Mucosa of rectum (tissue), 2 donors: ENCODE results near the gene KSR1.

ENCODE experiments used
- H3K27ac ChIP-seq, 2 donors: one replicate each; pipeline ENCODE4 v1.7.0; 2013; ENCODE audit warnings: inconsistent platforms in 2 of 2, low read depth in 2 of 2, low read length in 2 of 2
- H3K27me3 ChIP-seq, 2 donors: one replicate each; pipeline ENCODE4 v1.7.0; 2013; ENCODE audit warnings: low read length in 2 of 2; ENCODE audit not compliant: control insufficient read depth in 2 of 2, insufficient read depth in 2 of 2
- H3K36me3 ChIP-seq, 2 donors: one replicate each; pipeline ENCODE4 v1.7.0; 2013; ENCODE audit warnings: low read length in 2 of 2; ENCODE audit not compliant: control insufficient read depth in 2 of 2, insufficient read depth in 2 of 2
- H3K4me1 ChIP-seq, 2 donors: one replicate each; pipeline ENCODE4 v1.7.0; 2013; ENCODE audit warnings: low read length in 2 of 2, mild to moderate bottlenecking in 1 of 2; ENCODE audit not compliant: control insufficient read depth in 2 of 2, insufficient read depth in 2 of 2
- H3K4me3 ChIP-seq, 2 donors: one replicate each; pipeline ENCODE4 v1.7.0; 2013; ENCODE audit warnings: low read length in 2 of 2
- H3K9ac ChIP-seq, 2 donors: one replicate each; pipeline ENCODE4 v1.7.0; 2013; ENCODE audit warnings: low read length in 2 of 2, low read depth in 1 of 2, mild to moderate bottlenecking in 1 of 2
- H3K9me3 ChIP-seq, 2 donors: one replicate each; pipeline ENCODE4 v1.7.0; 2013; ENCODE audit warnings: low read length in 2 of 2; ENCODE audit not compliant: control insufficient read depth in 2 of 2
- donor health status: healthy.
- donor health status: Normal muscosa, but diverticular disease.

Gene KSR1

DNA sequence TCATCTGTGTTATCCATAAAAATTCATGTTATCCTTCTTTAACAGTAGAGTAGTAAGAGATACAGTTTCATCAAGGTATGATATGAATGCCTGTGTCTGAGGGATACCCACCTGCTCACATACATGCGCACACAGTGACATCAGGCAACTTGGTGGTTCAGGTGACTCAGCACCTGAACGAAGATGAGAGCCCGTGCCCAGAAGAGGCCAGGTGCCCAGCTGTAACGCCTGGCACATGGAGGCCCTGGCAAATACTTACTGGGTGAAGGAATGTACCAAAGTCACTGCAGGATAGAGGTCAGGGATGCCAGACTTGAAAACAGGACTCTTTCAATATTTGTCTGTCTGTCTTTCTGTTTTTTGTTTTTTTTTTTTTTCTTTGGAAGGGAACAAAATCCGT lies 102.1 kb downstream of the KSR1 start:
- peaks cover 20 to 22% of the 10 kb centered on the region in 2 donors for H3K4me1 ChIP-seq
- no peaks in the 10 kb centered on the region for H3K36me3 ChIP-seq
- H3K9me3 ChIP-seq, result no peaks in the 10 kb centered on the region
- H3K9ac ChIP-seq, result no peak overlapping the region
- H3K4me3 ChIP-seq, result no peak overlapping the region
- no peak overlapping the region for H3K27ac ChIP-seq
- H3K27me3 ChIP-seq, result no peaks in the 10 kb centered on the region

DNA sequence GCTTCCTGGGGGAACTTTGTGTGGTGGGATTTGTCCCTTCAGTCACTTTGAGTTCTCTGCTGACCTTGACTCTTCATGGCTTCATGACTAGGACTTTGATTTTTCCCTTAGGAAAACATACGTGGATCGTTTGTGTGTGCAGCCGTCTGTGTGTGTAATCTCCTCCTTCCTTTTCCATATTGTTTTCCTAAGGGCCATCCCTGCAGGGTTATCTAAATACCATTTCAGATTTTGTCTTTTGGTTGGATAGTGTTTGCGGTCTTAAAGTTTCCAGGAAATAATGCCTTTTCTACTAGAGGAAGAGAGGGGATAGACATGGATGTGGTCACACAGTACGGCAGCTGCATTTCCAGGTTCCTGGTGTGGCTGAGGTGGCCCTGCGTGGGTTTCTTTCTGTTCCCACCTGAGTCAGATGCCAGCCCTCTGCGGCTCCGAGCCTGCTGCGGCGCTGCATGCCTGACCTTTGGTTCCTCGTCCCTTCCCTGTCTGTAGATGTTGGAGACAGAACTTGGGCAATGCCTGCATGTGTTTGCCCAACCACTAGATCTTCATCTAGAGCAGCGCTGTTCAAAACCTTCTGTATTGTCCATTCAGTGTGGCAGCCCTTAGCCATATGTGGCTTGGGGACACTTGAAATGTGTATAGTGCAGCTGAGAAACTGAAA lies 102.7 kb downstream of the KSR1 start:
- no peak overlapping the region for H3K4me3 ChIP-seq
- no peaks in the 10 kb centered on the region for H3K9me3 ChIP-seq
- peak overlapping the region in 1 of 2 donors; percentile 68 for H3K27ac ChIP-seq
- H3K9ac ChIP-seq, result no peak overlapping the region
- no peaks in the 10 kb centered on the region for H3K27me3 ChIP-seq
- no peaks in the 10 kb centered on the region for H3K36me3 ChIP-seq
- peaks cover 18 to 22% of the 10 kb centered on the region in 2 donors for H3K4me1 ChIP-seq

DNA sequence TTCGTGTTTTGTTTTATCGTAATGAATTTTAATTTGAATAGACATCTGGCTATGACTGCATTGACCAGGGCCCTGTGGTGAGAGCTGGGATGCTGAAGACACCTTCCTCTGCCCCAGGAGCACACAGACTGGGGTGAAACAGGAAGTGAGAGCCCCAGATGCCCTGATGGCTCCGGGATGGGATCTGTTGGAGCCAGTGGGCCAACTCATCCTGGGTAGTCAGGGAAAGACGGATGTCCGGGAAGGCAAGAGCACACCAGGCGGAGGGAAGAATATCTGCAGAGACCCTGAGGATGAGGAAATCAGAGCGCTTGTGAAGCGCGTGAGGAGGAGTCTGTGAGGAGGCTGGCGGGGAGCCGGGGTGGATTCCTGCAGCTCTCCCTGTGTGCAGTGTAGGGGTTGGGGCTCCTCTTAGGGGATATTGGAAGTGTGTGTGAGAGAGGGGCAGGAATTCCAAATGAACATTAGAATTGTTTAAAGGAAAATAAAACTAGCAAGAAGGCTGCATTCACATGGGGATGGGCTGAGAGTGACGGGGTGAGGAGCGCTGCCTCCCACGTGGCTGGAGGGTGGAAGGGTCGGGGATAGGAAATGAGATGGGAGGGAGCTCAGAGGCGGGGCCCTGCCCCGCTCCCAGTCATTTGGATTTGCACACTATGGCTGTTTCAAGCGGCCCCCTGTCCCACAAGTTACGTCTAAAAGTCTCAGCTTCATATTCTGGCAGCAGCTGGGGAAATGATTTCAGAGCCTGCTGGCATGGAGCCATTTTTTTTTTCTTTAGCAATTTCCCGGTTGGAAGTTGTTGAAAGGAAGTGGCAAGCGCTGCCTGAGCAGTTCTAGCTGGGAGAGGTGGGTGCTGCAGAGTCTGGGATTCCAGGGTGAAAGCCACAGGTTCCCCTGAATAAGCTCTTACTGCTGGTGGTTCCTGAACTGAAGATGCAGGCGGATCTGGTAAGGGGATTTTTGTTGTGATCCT lies 103.5 kb downstream of the KSR1 start:
- Histone ChIP-seq H3K4me3 (peak overlapping the region in 1 of 2 donors; percentile 40), H3K9ac (peak overlapping the region in 1 of 2 donors; percentile 28), H3K27me3 (no peaks in the 10 kb centered on the region), H3K27ac (peak overlapping the region; percentile 4 to 68), H3K9me3 (no peaks in the 10 kb centered on the region), H3K4me1 (peaks cover 16 to 22% of the 10 kb centered on the region in 2 donors), H3K36me3 (no peaks in the 10 kb centered on the region)

DNA sequence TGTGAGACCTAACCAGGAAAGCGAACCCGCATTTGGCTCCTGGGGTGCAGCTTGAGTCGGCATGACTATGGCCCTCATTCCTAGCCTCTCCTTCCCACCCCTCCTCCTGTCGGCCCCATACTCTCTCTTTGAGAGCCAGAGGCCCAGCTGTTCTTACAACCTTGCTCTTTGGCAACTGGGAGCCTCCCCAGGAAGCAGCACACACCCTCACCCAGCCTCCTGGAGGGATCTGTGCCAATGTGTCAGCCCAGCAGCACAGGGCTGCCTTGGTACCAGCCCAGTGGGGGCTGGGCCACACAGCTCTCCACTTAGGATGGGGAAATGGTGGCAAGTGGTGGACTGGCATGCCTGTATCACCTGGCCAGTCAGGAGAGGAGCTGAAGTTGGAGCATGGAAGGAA lies 104.4 kb downstream of the KSR1 start:
- peaks cover 16 to 22% of the 10 kb centered on the region in 2 donors for H3K4me1 ChIP-seq
- H3K9ac ChIP-seq, result no peak overlapping the region
- H3K4me3 ChIP-seq, result peak overlapping the region in 1 of 2 donors; percentile 40
- H3K36me3 ChIP-seq, result no peaks in the 10 kb centered on the region
- peak overlapping the region; percentile 4 to 68 for H3K27ac ChIP-seq
- no peaks in the 10 kb centered on the region for H3K9me3 ChIP-seq
- H3K27me3 ChIP-seq, result no peaks in the 10 kb centered on the region

DNA sequence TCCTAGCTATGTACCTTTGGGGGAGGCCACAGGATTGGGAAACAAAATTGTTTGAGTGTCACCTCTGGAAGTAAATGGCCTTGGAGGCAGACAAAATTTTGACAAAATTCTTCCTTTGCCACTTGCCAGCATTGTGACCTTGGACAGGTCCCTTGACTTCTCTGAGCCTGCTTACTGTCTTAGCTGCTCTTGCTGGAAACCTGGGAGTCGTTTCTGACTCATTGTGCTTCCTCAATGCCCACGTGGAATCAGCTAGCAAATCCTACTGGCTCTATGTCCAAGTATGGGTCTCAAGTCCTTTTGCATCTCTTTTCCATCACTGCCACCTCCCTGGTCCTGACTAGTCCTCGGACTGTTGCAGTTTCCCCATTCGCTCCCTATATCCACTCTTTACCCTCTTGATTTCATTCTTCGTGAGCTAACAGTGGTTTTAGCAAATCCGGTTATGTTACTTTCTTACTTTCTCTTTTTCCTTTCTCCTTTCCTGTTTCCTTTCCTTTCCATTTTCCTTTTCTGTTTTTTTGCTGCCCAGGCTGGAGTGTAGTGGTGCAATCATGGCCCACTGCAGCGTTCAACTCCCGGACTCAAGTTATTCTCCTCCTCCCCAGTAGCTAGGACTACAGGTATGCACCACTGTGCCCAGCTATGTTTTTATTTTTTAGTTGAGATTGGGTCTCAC lies 106.7 kb downstream of the KSR1 start:
- no peak overlapping the region for H3K9ac ChIP-seq
- no peaks in the 10 kb centered on the region for H3K36me3 ChIP-seq
- H3K4me3 ChIP-seq, result no peak overlapping the region
- no peaks in the 10 kb centered on the region for H3K9me3 ChIP-seq
- H3K4me1 ChIP-seq, result peaks cover 16 to 22% of the 10 kb centered on the region in 2 donors
- H3K27me3 ChIP-seq, result no peaks in the 10 kb centered on the region
- H3K27ac ChIP-seq, result no peak overlapping the region

DNA sequence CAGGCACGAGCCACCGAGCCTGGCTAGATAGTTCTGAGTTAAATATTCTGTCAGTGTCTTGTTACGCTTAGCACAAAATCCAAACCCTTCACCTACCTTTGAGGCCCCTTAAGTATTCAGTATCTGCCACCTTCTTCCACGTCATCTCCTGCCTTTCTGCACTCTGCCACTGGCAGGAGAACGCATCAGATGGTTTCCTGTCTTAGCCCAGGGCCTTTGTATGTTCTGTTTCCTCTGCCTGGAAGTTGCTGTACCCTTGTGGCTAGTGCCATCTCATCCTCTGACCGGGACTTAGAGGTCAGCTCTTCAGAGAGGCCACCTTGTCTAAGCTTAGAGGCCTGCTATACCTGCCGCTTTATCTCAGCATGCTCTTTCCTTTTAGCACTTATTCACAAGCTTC lies 107.3 kb downstream of the KSR1 start:
- no peaks in the 10 kb centered on the region for H3K36me3 ChIP-seq
- no peaks in the 10 kb centered on the region for H3K9me3 ChIP-seq
- H3K4me1 ChIP-seq, result peaks cover 16 to 22% of the 10 kb centered on the region in 2 donors
- H3K27me3 ChIP-seq, result no peaks in the 10 kb centered on the region
- H3K4me3 ChIP-seq, result no peak overlapping the region
- no peak overlapping the region for H3K9ac ChIP-seq
- no peak overlapping the region for H3K27ac ChIP-seq

DNA sequence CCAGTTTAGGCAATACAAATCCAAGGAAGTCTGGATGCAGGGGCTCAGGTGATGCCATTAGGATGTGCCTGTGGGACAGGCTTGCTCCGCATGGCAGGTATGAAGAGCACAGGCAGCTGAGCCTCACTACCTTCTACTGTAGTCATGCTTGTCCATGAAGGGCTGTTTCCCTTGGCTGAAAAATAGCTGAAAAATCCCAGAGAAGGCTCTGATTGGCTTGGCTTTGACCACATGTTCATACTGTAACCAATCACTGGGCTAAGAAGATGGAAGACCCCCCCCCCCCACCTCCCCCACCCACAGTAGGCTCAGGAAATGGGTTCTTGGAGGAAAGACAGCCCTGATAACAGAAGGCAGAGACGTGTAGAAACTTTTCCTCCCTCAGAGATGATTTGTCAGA lies 108.2 kb downstream of the KSR1 start:
- Histone ChIP-seq H3K4me3 (no peak overlapping the region), H3K27ac (no peak overlapping the region), H3K4me1 (peaks cover 19 to 20% of the 10 kb centered on the region in 2 donors), H3K9ac (no peak overlapping the region), H3K9me3 (no peaks in the 10 kb centered on the region), H3K27me3 (no peaks in the 10 kb centered on the region), H3K36me3 (no peaks in the 10 kb centered on the region)

DNA sequence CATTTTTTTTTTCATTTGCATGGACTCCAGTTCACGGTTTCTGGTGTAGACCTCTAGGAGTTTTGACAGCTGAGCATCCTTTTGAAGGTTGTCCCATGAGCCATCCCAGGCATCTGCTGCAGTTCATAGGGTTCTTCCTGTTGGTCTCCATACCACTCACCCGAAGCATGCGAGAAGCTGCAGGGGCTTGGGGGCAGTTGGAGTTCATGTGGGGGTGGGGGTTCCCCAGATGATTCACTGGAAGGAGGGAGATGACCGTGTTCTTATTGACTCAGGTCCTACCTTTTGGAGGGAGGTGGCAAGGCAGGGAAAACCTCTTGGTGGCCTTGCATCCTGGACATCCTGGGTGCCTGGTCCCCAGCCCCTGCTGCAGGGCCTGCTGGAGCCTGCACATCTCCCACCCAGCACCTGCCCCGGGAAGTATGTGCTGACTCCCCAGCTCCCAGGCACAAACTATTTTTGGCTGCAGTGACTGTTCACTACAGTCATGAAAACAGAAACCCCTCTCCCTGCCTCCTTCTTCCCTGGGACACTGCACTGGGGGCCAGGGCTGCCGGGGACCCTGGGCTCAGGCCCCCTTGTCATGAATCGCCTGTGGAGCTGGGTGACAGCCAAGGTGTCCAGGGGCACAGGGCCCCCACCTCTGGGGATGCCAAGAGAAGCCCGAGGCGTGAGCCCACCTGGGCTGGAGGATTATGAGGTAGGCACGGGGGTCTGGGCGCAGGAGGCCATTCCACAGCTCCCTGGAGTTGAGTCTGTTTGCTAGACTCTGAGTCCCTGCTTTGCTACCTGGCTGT lies 109.8 kb downstream of the KSR1 start:
- peaks cover 7 to 9% of the 10 kb centered on the region in 2 donors for H3K4me1 ChIP-seq
- no peak overlapping the region for H3K9ac ChIP-seq
- H3K27ac ChIP-seq, result no peak overlapping the region
- H3K36me3 ChIP-seq, result no peaks in the 10 kb centered on the region
- H3K9me3 ChIP-seq, result no peaks in the 10 kb centered on the region
- H3K4me3 ChIP-seq, result no peak overlapping the region
- no peaks in the 10 kb centered on the region for H3K27me3 ChIP-seq

DNA sequence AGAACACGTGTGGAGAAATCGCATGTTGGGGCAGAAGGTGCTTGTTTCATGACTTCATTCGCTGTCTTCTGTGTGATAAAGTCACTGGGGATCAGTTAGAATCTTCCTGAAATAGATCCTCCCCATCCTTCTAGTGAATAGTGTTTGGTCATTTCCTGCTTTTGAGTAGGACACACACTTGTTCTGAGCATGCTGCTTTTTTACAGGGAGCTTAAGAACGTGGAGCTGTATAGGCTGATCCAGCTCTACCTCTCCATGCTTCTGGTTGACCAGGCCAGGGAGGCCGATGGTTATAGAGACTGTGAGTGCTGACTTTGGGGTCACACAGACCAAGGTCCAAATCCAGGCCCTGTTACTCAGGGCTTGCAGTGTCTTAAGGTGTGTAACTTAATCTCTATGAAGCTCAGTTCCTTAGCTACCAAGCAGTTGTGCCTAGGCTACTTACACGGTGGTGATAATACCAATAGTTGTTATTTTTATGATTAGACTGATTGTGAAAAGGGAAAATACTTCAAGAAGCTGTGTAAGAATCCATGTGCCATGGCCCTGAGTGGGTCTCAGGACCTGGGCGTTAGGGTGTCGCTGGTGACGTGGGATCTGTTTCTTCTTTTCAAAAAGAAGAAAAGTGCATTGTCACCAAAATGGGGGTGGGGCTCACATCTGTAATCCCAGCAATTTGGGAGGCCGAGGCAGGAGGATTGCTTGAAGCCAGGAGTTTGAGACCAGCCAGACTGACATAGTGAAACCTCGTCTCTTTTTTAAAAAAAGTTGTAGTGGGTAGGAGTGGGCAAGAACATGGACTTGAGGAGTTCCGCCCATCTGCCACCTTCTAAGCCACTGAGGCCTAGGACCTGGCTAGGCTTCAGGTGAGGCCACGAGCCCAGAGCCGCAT lies 110.7 kb downstream of the KSR1 start:
- H3K27me3 ChIP-seq, result no peaks in the 10 kb centered on the region
- H3K27ac ChIP-seq, result no peak overlapping the region
- no peak overlapping the region for H3K4me3 ChIP-seq
- H3K9me3 ChIP-seq, result no peaks in the 10 kb centered on the region
- no peak overlapping the region for H3K9ac ChIP-seq
- H3K36me3 ChIP-seq, result no peaks in the 10 kb centered on the region
- peaks cover 7 to 9% of the 10 kb centered on the region in 2 donors for H3K4me1 ChIP-seq
